Uterus (tissue), 4 donors: ENCODE data around the gene EGF. TPM values are rescaled to one million over a fixed set of nuclear protein-coding genes. Genes with fewer than 3 reads are reported as not detected.

Experiments
- DNase-seq, 2 donors: peaks; one replicate each; pipeline ENCODE4 v3.0.0-alpha.2; 2019 to 2020
- H3K27ac ChIP-seq, 2 donors: fragments of 200-600 bp; sonication (generic); 1 replicate in 1 of 2; 2 replicates in 1 of 2; pipeline ENCODE4 v1.5.1; 2016 to 2018
- H3K27me3 ChIP-seq, 2 donors: fragments of 200-600 bp; sonication (generic); one replicate each; pipeline ENCODE4 v1.5.1; 2018 to 2019; ENCODE audit warnings: control low read depth in 1 of 2
- H3K36me3 ChIP-seq, 2 donors: fragments of 200-600 bp; sonication (generic); one replicate each; pipeline ENCODE4 v1.5.1; 2019; ENCODE audit warnings: control low read depth in 1 of 2
- H3K4me1 ChIP-seq, 2 donors: fragments of 200-600 bp; sonication (generic); one replicate each; pipeline ENCODE4 v1.5.1; 2018 to 2019; ENCODE audit warnings: control low read depth in 1 of 2
- H3K4me3 ChIP-seq, 2 donors: fragments of 200-600 bp; sonication (generic); 1 replicate in 1 of 2; 2 replicates in 1 of 2; pipeline ENCODE4 v1.5.1; 2018 to 2019; ENCODE audit warnings: mild to moderate bottlenecking in 1 of 2
- H3K9me3 ChIP-seq, 2 donors: fragments of 200-600 bp; sonication (generic); one replicate each; pipeline ENCODE4 v1.5.1; 2019; ENCODE audit warnings: control low read depth in 1 of 2
- POLR2A ChIP-seq, 2 donors: fragments of 450-650 bp; IDR thresholded peaks; one replicate each; pipeline ENCODE4 v1.6.1; 2016; ENCODE audit warnings: antibody characterized with exemption in 2 of 2, mild to moderate bottlenecking in 1 of 2, moderate library complexity in 1 of 2
- intact Hi-C: fragments of 100-400 bp; cut with DNase I; formaldehyde crosslinking; loops from one replicate; pipeline ENCODE4 v1.15.1; 2023; ENCODE audit warnings: low total_unique reads
- total RNA-seq, 4 donors: library from RNA; depleted of rRNA in 3 of 4; stranded (reverse); fragments of >200 nt in 3 of 4; gene quantifications; one replicate each; pipeline versions ENCODE4 v1.1.0 to v1.2.4, GENCODE V29; 2014 to 2023
- TF ChIP-seq, protein P1 (sequence below), 4 experiments: fragments of 200-600 bp in 2 of 4; fragments of 450-650 bp in 2 of 4; sonication (generic) in 2 of 4; IDR thresholded peaks; one replicate each; pipeline ENCODE4 v1.5.1; 2016 to 2019; ENCODE audit warnings: antibody characterized with exemption in 4 of 4, mild to moderate bottlenecking in 2 of 4, moderate library complexity in 1 of 4
- donor health status: DM: yes; HTN: yes; CAD: no.

The EGF gene
- total RNA-seq, 4 donors from 2014 or later: 1.0 to 3.5 (median 1.5) TPM

DNA sequence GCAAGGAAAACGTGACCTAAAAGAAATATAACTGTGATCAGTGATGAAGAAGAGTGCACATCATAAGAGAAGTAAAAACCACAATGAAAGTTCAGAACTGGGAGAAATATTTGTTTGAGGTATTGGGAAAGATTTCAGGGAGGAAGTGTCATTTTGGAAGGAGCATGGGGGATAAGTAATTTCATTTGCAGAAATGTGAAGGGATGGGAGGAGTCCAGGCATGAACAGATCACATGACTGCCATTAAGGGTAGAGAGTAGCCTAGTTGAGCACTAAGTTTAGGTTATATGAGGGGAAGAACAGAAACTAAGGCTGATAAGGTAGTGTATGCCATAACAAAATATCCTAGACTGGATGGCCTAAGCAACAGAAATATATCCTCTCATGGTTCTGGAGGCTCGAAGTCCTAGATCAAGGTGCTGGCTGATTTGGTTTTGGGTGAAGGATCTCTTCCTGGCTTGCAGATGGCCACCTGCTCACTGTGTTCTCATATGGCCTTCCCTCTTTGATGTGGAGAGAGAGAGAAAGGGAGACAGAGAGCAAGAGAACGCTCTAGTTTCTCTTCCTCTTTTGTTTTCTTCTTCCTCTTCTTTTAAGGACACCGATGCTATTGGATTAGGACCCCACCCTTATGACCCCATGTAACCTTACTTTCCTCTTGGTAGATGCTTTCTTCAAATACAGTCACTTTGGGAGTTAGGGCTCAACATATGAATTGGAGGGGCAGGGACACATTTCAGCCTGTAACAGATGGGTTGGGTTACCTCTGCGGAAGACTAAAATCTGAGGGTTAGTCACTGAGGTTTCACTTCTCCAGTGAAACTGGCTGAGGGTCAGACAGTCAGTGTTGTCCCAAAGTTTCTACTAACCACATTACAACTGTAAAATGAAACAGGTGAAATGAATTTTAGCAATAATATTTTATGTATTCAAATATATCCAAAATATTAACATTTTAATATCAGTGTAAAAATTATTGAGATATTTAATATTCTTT is 77.9 kb downstream of the EGF start:
- no peak for DNase-seq

DNA sequence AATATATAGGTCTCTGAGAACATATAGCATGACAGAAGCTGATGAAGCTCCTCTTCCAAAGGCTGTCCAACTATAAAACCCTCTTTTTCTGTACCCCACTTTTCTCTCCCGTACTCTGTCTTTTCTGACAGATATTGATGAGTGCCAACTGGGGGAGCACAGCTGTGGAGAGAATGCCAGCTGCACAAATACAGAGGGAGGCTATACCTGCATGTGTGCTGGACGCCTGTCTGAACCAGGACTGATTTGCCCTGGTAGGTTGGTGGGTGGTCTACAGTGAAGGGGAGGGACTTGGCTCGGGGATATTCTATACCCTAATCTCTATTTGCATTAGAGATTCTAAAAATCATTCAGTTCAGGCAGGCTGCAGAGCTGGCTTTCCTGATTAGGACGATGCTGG is 80.4 kb downstream of the EGF start:
- intact Hi-C loops: no loop called here
- no peaks in the 10 kb centered on the region for H3K36me3 ChIP-seq
- no peak overlapping the region for H3K27ac ChIP-seq
- no peak for DNase-seq
- no peaks in the 10 kb centered on the region for H3K9me3 ChIP-seq
- TF ChIP-seq POLR2A (IDR thresholded peaks at IDR 0.05): no peak
- TF ChIP-seq, protein P1, sequence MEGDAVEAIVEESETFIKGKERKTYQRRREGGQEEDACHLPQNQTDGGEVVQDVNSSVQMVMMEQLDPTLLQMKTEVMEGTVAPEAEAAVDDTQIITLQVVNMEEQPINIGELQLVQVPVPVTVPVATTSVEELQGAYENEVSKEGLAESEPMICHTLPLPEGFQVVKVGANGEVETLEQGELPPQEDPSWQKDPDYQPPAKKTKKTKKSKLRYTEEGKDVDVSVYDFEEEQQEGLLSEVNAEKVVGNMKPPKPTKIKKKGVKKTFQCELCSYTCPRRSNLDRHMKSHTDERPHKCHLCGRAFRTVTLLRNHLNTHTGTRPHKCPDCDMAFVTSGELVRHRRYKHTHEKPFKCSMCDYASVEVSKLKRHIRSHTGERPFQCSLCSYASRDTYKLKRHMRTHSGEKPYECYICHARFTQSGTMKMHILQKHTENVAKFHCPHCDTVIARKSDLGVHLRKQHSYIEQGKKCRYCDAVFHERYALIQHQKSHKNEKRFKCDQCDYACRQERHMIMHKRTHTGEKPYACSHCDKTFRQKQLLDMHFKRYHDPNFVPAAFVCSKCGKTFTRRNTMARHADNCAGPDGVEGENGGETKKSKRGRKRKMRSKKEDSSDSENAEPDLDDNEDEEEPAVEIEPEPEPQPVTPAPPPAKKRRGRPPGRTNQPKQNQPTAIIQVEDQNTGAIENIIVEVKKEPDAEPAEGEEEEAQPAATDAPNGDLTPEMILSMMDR (IDR thresholded peaks at IDR 0.05): no peak
- H3K27me3 ChIP-seq: no peaks in the 10 kb centered on the region
- H3K4me1 ChIP-seq: no peaks in the 10 kb centered on the region
- H3K4me3 ChIP-seq: no peak overlapping the region

More for the DNA sequence above, 77.9 kb downstream of the EGF start:
- no peak for TF ChIP-seq POLR2A (IDR thresholded peaks at IDR 0.05)
- TF ChIP-seq, protein P1 (IDR thresholded peaks at IDR 0.05): no peak
- H3K4me1 ChIP-seq: no peaks in the 10 kb centered on the region
- H3K27ac ChIP-seq: no peak overlapping the region
- intact Hi-C loops: no loop called here
- no peak overlapping the region for H3K4me3 ChIP-seq
- no peaks in the 10 kb centered on the region for H3K27me3 ChIP-seq
- H3K9me3 ChIP-seq: no peaks in the 10 kb centered on the region
- H3K36me3 ChIP-seq: no peaks in the 10 kb centered on the region

DNA sequence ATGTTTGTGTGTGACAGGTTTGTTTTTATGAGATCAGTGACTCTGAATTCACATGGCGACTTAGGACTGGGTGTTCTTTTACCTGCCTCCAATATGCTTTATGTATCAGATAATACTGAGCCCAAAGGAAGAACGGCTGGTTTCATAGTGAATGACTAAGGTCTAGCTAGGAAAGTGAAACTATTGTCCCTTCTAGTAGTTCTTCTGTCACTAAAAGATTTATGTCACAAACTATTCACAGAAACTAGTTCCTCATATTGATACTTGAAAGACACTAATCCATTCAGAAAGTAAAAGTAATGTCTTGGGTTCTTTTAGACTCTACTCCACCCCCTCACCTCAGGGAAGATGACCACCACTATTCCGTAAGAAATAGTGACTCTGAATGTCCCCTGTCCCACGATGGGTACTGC is 81.7 kb downstream of the EGF start:
- TF ChIP-seq, protein P1 (IDR thresholded peaks at IDR 0.05): no peak
- no peak for TF ChIP-seq POLR2A (IDR thresholded peaks at IDR 0.05)
- no peak for DNase-seq
- Histone ChIP-seq H3K4me3 (no peak overlapping the region), H3K27me3 (no peaks in the 10 kb centered on the region), H3K36me3 (no peaks in the 10 kb centered on the region), H3K4me1 (no peaks in the 10 kb centered on the region), H3K9me3 (no peaks in the 10 kb centered on the region), H3K27ac (no peak overlapping the region)
- intact Hi-C loops: no loop called here

DNA sequence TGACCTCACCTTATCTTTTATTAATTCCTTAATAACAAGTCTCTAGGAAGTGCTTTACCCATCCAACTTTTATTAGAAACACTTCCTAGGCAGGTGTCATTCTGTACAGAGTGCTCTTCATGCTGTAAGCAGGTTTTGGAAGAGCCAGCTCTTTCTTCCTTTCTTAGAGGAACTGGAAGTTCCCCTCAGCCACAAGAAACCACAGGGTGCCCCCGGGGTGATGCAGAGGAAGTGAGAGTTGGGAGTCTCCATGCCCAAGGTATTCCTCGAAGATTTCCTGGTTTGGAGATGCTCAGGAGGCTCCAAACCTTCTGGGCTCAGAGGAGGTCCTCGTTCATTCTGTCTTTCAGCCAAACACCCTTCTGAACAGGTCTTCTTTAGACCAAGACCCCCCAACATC is 83.8 kb downstream of the EGF start:
- no peak for DNase-seq
- Histone ChIP-seq H3K27ac (no peak overlapping the region), H3K27me3 (no peaks in the 10 kb centered on the region), H3K4me3 (no peak overlapping the region), H3K36me3 (no peaks in the 10 kb centered on the region), H3K9me3 (no peaks in the 10 kb centered on the region), H3K4me1 (no peaks in the 10 kb centered on the region)
- TF ChIP-seq, protein P1 (IDR thresholded peaks at IDR 0.05): no peak
- no peak for TF ChIP-seq POLR2A (IDR thresholded peaks at IDR 0.05)
- intact Hi-C loops: no loop called here

DNA sequence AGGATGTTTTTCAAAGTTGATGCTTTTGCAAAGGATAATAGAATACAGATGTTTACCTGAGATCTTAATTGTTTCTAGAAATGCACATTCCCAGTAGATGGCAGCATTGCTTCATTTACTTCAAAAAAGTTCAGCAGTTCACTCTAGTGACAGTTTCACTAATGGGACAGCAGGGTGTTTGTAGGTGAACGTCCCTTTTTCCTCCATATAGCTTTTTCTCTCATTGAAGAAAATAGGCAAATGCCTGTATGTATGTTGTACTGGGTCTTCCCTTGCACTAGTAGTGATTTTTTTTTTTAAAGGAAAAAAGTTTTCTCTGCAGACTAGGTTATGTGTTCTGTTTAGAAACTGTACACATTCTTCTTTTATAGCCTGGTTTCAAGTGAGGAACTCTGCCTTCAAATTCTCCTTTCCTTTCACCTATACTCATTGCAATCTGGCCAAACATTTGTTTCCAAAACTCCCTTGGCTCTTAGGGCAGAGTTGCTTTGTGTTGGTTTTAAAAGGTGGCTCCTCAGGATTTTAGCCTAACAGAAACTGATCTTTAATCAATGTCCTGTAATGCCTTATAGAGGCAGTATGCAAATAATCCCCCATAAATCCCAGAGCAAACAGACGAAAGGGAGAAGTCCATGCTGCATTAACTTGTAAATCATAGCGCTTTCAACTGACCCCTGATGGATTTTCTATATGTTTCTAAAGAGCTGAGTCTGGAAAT is 86.3 kb downstream of the EGF start:
- H3K4me3 ChIP-seq: no peak overlapping the region
- DNase-seq: no peak
- H3K27ac ChIP-seq: no peak overlapping the region
- no peaks in the 10 kb centered on the region for H3K36me3 ChIP-seq
- H3K9me3 ChIP-seq: no peaks in the 10 kb centered on the region
- no peaks in the 10 kb centered on the region for H3K4me1 ChIP-seq
- intact Hi-C loops: no loop called here
- H3K27me3 ChIP-seq: no peaks in the 10 kb centered on the region
- TF ChIP-seq, protein P1 (IDR thresholded peaks at IDR 0.05): peak; percentile 56 to 69 (median 66)
- TF ChIP-seq POLR2A (IDR thresholded peaks at IDR 0.05): no peak
